Gastroesophageal sphincter (tissue), 3 donors: ENCODE data around the gene RPS24.

Experiments used
- CTCF ChIP-seq, 4 experiments: fragments of 200-600 bp in 2 of 4; fragments of 450-650 bp in 2 of 4; sonication (generic) in 1 of 4; IDR thresholded peaks; one replicate each; pipeline ENCODE4 v1.5.1; 2017 to 2019; ENCODE audit warnings: antibody characterized with exemption in 4 of 4, mild to moderate bottlenecking in 2 of 4, moderate library complexity in 2 of 4
- EP300 ChIP-seq: sonication (generic); formaldehyde crosslinking; IDR thresholded peaks from one replicate; pipeline ENCODE4 v1.6.1; 2017; ENCODE audit warnings: antibody characterized with exemption, mild to moderate bottlenecking
- POLR2A ChIP-seq, 2 donors: fragments of 450-650 bp; IDR thresholded peaks; one replicate each; pipeline ENCODE4 v1.6.1; 2017; ENCODE audit warnings: antibody characterized with exemption in 2 of 2, mild to moderate bottlenecking in 2 of 2, moderate library complexity in 1 of 2

GRCh38 chr10:78042752-78043104, 9.1 kb downstream of the RPS24 start:
- no peak for TF ChIP-seq EP300
- no peak for TF ChIP-seq CTCF (IDR thresholded peaks at IDR 0.05)
- TF ChIP-seq POLR2A (IDR thresholded peaks at IDR 0.05): no peak
